Small intestine (tissue), 4 donors: Measurements from ENCODE around the gene ACSS3. TPM values are rescaled to one million over a fixed set of nuclear protein-coding genes. Genes with fewer than 3 reads are reported as not detected.

Source experiments
- polyA plus RNA-seq, 4 donors: library from polyadenylated mRNA; stranded (reverse) in 3 of 4; unstranded in 1 of 4; fragments of 200-250 nt in 3 of 4; fragments of 120-200 nt in 1 of 4; gene quantifications; one replicate each; pipeline versions ENCODE4 v1.2.1 to v1.2.3, GENCODE V29; 2013
- donor health status: healthy with polysubstance abuse.
- donor health status: Bipolar disorder and iron deficiency.
- donor health status: healthy.

Gene ACSS3
- polyA plus RNA-seq, 4 donors = 0.22 to 6.2 (median 0.95) TPM

Other genes with a start within 250 kb of the ACSS3 start
- gene LIN7A, start 140.1 kb upstream of the ACSS3 start, polyA plus RNA-seq = 1 to 10 TPM in 1 of 4 donors, under 1 TPM in 3; 0.27 to 9.0 (median 0.62) TPM